ENCODE data around the gene OSM.

GRCh38 chr22:30289141-30289979, 22.7 kb upstream of the OSM start, which contains the start of gene CASTOR1:
- TF ChIP-seq POLR2AphosphoS5 (IDR thresholded peaks at IDR 0.05; ENCODE audit: low read depth, low read length) (no peak), POLR2A (IDR thresholded peaks at IDR 0.05; ENCODE audit: low read depth, low read length) (no peak)

Data from GM12892 (cell line).